Neural cell (in vitro differentiated cells): ENCODE data around the gene ZNF304. TPM values are rescaled to one million over a fixed set of nuclear protein-coding genes. Genes with fewer than 3 reads are reported as not detected.

Experiments
- H2AFZ ChIP-seq: fragments of 200-600, 300-800 bp; sonication (generic), shearing (Covaris generic); 2 replicates; pipeline ENCODE4 v1.6.0; 2014; ENCODE audit warnings: low read depth, mild to moderate bottlenecking, antibody characterized with exemption, low read length, moderate library complexity
- H3F3A ChIP-seq: fragments of 200-600 bp; shearing (Covaris generic); 2 replicates; pipeline ENCODE4 v1.6.1; 2016; ENCODE audit warnings: mild to moderate bottlenecking, moderate library complexity, mixed read lengths, antibody characterized with exemption, low read length; ENCODE audit not compliant: insufficient read depth, poor library complexity, severe bottlenecking
- H3K27ac ChIP-seq: fragments of 200-600, 300-800 bp; sonication (generic), shearing (Covaris generic); 2 replicates; pipeline ENCODE4 v1.5.1; 2014; ENCODE audit warnings: mild to moderate bottlenecking, low read length, moderate library complexity
- H3K27me3 ChIP-seq: fragments of 300-800, 200-600 bp; sonication (generic), shearing (Covaris generic); 2 replicates; pipeline ENCODE4 v1.6.0; 2014; ENCODE audit warnings: mild to moderate bottlenecking, low read depth, low read length, moderate library complexity; ENCODE audit not compliant: insufficient read depth
- H3K36me3 ChIP-seq: fragments of 300-800, 200-600 bp; sonication (generic), shearing (Covaris generic); 2 replicates; pipeline ENCODE4 v1.5.1; 2014; ENCODE audit warnings: mild to moderate bottlenecking, antibody characterized with exemption, low read length, moderate library complexity; ENCODE audit not compliant: insufficient read depth
- H3K4me2 ChIP-seq: fragments of 300-800, 200-600 bp; sonication (generic), shearing (Covaris generic); 2 replicates; pipeline ENCODE4 v1.6.0; 2014; ENCODE audit warnings: mild to moderate bottlenecking, low read length
- H3K4me3 ChIP-seq: fragments of 300-800, 200-600 bp; sonication (generic), shearing (Covaris generic); 2 replicates; pipeline ENCODE4 v1.5.1; 2014; ENCODE audit warnings: mild to moderate bottlenecking, low read length, moderate library complexity
- H3K79me2 ChIP-seq: fragments of 200-600 bp; shearing (Covaris generic); replicated peaks from 2 replicates; pipeline ENCODE4 v1.6.0; 2014; ENCODE audit warnings: mild to moderate bottlenecking, low read length, moderate library complexity; ENCODE audit not compliant: insufficient read depth
- H3K9ac ChIP-seq: fragments of 300-800, 200-600 bp; sonication (generic), shearing (Covaris generic); 2 replicates; pipeline ENCODE4 v1.6.1; 2016; ENCODE audit warnings: mild to moderate bottlenecking, low read length, mixed read lengths
- H3K9me2 ChIP-seq: fragments of 200-600 bp; shearing (Covaris generic); 2 replicates; pipeline ENCODE4 v1.6.1; 2016; ENCODE audit warnings: mild to moderate bottlenecking, low read length, mixed read lengths; ENCODE audit not compliant: insufficient read depth
- H3K9me3 ChIP-seq: fragments of 200-600, 300-800 bp; sonication (generic), shearing (Covaris generic); 2 replicates; pipeline ENCODE4 v1.6.1; 2016; ENCODE audit warnings: mild to moderate bottlenecking, mixed run types, low read length, moderate library complexity, mixed read lengths
- H4K20me1 ChIP-seq: fragments of 200-600 bp; shearing (Covaris generic); 2 replicates; pipeline ENCODE4 v1.6.1; 2016; ENCODE audit warnings: mild to moderate bottlenecking, mixed run types; ENCODE audit not compliant: insufficient read depth
- CTCF ChIP-seq: fragments of 450-650 bp; IDR thresholded peaks from 2 replicates; pipeline ENCODE4 v1.5.1; 2014; ENCODE audit warnings: antibody characterized with exemption, mild to moderate bottlenecking, moderate library complexity; ENCODE audit not compliant: poor library complexity, severe bottlenecking
- EP300 ChIP-seq: fragments of 450-650 bp; conservative IDR thresholded peaks from 2 replicates; pipeline ENCODE4 v1.6.1; 2014; ENCODE audit warnings: antibody characterized with exemption, mild to moderate bottlenecking, moderate library complexity; ENCODE audit not compliant: poor library complexity, severe bottlenecking
- EZH2 ChIP-seq: fragments of 200-600, 300-800 bp; shearing (Covaris generic), sonication (generic); IDR thresholded peaks from 2 replicates; pipeline ENCODE4 v1.6.1; 2014; ENCODE audit warnings: antibody characterized with exemption, low read length, borderline replicate concordance, mild to moderate bottlenecking; ENCODE audit not compliant: insufficient read depth, poor library complexity, severe bottlenecking
- MXI1 ChIP-seq: fragments of 450-650 bp; conservative IDR thresholded peaks from 2 replicates; pipeline ENCODE4 v1.6.1; 2014; ENCODE audit warnings: antibody characterized with exemption, mild to moderate bottlenecking; ENCODE audit not compliant: poor library complexity, severe bottlenecking
- POLR2AphosphoS5 ChIP-seq: IDR thresholded peaks from 2 replicates; pipeline ENCODE4 v1.6.1; 2012
- RAD21 ChIP-seq: fragments of 450-650 bp; conservative IDR thresholded peaks from 2 replicates; pipeline ENCODE4 v1.6.1; 2014; ENCODE audit warnings: antibody characterized with exemption, mild to moderate bottlenecking, moderate library complexity
- SMC3 ChIP-seq: fragments of 450-650 bp; conservative IDR thresholded peaks from 2 replicates; pipeline ENCODE4 v1.6.1; 2014; ENCODE audit warnings: antibody characterized with exemption, mild to moderate bottlenecking, moderate library complexity; ENCODE audit not compliant: poor library complexity
- TAF1 ChIP-seq: IDR thresholded peaks from 2 replicates; pipeline ENCODE4 v1.6.1; 2012; ENCODE audit warnings: low read depth
- polyA plus RNA-seq: library from polyadenylated mRNA; depleted of rRNA; stranded (reverse); fragments of >200 nt; gene quantifications from 2 replicates; pipeline ENCODE4 v1.2.3, GENCODE V29; 2014
- TF ChIP-seq, protein P1 (sequence below): IDR thresholded peaks from 2 replicates; pipeline ENCODE4 v1.6.1; 2012; ENCODE audit warnings: borderline replicate concordance

Gene ZNF304
- polyA plus RNA-seq, 1 donor from 2014 or later: 20.6 TPM

DNA sequence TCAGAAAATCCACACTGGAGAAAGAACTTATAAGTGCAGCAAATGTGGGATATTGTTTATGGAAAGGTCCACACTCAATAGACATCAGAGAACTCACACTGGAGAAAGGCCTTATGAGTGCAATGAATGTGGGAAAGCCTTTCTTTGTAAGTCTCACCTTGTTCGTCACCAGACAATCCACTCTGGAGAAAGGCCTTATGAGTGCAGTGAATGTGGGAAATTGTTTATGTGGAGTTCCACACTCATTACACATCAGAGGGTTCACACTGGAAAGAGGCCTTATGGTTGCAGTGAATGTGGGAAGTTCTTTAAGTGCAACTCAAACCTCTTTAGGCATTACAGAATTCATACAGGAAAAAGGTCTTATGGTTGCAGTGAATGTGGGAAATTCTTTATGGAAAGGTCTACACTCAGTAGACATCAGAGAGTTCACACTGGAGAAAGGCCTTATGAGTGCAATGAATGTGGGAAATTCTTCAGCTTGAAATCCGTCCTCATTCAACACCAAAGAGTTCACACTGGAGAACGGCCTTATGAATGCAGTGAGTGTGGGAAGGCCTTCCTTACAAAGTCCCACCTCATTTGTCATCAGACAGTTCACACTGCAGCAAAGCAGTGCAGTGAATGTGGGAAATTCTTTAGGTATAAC, 26.6 kb downstream of the ZNF304 start:
- H2AFZ ChIP-seq: no peak overlapping the region
- no peaks in the 10 kb centered on the region for H3K27me3 ChIP-seq
- H3F3A ChIP-seq: no peaks in the 10 kb centered on the region
- no peak overlapping the region for H3K4me2 ChIP-seq
- H3K79me2 ChIP-seq: no peaks in the 10 kb centered on the region
- H4K20me1 ChIP-seq: no peaks in the 10 kb centered on the region
- H3K9me2 ChIP-seq: no peaks in the 10 kb centered on the region
- H3K27ac ChIP-seq: no peak overlapping the region
- H3K9me3 ChIP-seq: peaks cover 11% of the 10 kb centered on the region
- H3K4me3 ChIP-seq: no peak overlapping the region
- no peak for TF ChIP-seq EZH2
- no peak for TF ChIP-seq SMC3
- TF ChIP-seq RAD21: no peak
- TF ChIP-seq TAF1: no peak
- TF ChIP-seq, protein P1, sequence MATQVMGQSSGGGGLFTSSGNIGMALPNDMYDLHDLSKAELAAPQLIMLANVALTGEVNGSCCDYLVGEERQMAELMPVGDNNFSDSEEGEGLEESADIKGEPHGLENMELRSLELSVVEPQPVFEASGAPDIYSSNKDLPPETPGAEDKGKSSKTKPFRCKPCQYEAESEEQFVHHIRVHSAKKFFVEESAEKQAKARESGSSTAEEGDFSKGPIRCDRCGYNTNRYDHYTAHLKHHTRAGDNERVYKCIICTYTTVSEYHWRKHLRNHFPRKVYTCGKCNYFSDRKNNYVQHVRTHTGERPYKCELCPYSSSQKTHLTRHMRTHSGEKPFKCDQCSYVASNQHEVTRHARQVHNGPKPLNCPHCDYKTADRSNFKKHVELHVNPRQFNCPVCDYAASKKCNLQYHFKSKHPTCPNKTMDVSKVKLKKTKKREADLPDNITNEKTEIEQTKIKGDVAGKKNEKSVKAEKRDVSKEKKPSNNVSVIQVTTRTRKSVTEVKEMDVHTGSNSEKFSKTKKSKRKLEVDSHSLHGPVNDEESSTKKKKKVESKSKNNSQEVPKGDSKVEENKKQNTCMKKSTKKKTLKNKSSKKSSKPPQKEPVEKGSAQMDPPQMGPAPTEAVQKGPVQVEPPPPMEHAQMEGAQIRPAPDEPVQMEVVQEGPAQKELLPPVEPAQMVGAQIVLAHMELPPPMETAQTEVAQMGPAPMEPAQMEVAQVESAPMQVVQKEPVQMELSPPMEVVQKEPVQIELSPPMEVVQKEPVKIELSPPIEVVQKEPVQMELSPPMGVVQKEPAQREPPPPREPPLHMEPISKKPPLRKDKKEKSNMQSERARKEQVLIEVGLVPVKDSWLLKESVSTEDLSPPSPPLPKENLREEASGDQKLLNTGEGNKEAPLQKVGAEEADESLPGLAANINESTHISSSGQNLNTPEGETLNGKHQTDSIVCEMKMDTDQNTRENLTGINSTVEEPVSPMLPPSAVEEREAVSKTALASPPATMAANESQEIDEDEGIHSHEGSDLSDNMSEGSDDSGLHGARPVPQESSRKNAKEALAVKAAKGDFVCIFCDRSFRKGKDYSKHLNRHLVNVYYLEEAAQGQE: no peak
- no peak for TF ChIP-seq MXI1
- no peak for TF ChIP-seq CTCF
- no peak for TF ChIP-seq EP300
- TF ChIP-seq POLR2AphosphoS5: no peak
- no peak overlapping the region for H3K9ac ChIP-seq
- H3K36me3 ChIP-seq: peaks cover 19% of the 10 kb centered on the region

DNA sequence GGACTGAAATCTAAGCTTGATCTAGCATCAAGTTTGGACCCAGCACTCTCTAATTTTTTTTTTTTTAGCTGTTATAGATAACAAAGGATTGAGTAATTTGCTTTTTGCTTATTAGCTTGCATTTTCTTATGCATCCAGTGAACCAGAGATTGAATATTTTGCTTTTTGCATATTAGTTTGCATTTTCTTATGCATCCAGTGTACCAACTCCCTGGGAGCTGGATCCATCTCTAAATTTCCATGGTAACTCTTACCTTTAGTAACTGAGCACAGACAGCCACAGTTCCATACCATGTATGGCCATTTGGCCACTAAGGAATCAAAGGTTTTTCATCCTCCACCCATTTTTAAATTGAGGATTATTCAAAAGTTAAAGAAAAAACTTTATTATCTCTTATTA, 29.9 kb downstream of the ZNF304 start:
- Histone ChIP-seq H3K27me3 (no peaks in the 10 kb centered on the region), H3K36me3 (peaks cover 6% of the 10 kb centered on the region), H4K20me1 (no peaks in the 10 kb centered on the region), H3F3A (no peaks in the 10 kb centered on the region), H3K9ac (no peak overlapping the region), H3K4me2 (no peak overlapping the region), H3K27ac (no peak overlapping the region), H3K9me3 (peaks cover 4% of the 10 kb centered on the region), H3K4me3 (no peak overlapping the region), H3K9me2 (no peaks in the 10 kb centered on the region), H3K79me2 (no peaks in the 10 kb centered on the region), H2AFZ (no peak overlapping the region)
- TF ChIP-seq CTCF: no peak
- no peak for TF ChIP-seq EZH2
- TF ChIP-seq, protein P1: no peak
- no peak for TF ChIP-seq RAD21
- no peak for TF ChIP-seq TAF1
- TF ChIP-seq EP300: no peak
- TF ChIP-seq SMC3: no peak
- no peak for TF ChIP-seq MXI1
- TF ChIP-seq POLR2AphosphoS5: no peak
